CD4-positive, alpha-beta memory T cell (primary cell): ENCODE data around the gene SLC8A2. TPM values are rescaled to one million over a fixed set of nuclear protein-coding genes. Genes with fewer than 3 reads are reported as not detected.
"Not testable (repeated sequence)": the region's sequence is repeated elsewhere in the genome, so short reads cannot be mapped to it uniquely, and the experiment has no call there.

ENCODE experiments used
- CTCF ChIA-PET: fragments of 350-600 bp; sonication (Branson Sonifier 250); formaldehyde crosslinking; loops from one replicate; lab custom pipeline; 2021; ENCODE audit warnings: inconsistent platforms; ENCODE audit not compliant: partially characterized antibody; lab: Charles Lee
- POLR2A ChIA-PET: fragments of 350-600 bp; sonication (Branson Sonifier 250); formaldehyde crosslinking; loops from one replicate; lab custom pipeline; 2021; ENCODE audit not compliant: partially characterized antibody; lab: Charles Lee
- DNase-seq, 5 donors: peaks; one replicate each; pipeline versions ENCODE4 v3.0.0 to v3.0.0-alpha.2; 2020 to 2022; ENCODE audit warnings: mixed read lengths in 1 of 5
- H3K27ac ChIP-seq: one replicate; pipeline ENCODE4 v1.7.0; 2013; ENCODE audit warnings: low read depth, low read length
- H3K27me3 ChIP-seq: 2 replicates; pipeline ENCODE4 v1.7.0; 2013; ENCODE audit warnings: mild to moderate bottlenecking, low read length, moderate library complexity; ENCODE audit not compliant: insufficient read depth
- H3K36me3 ChIP-seq: 2 replicates; pipeline ENCODE4 v1.7.0; 2013; ENCODE audit warnings: mild to moderate bottlenecking, low read length, moderate library complexity; ENCODE audit not compliant: insufficient read depth
- H3K4me1 ChIP-seq: 2 replicates; pipeline ENCODE4 v1.7.0; 2013; ENCODE audit warnings: mild to moderate bottlenecking, low read length, moderate library complexity; ENCODE audit not compliant: insufficient read depth
- H3K4me3 ChIP-seq, 2 donors: one replicate each; pipeline ENCODE4 v1.7.0; 2013; ENCODE audit warnings: low read length in 2 of 2, mild to moderate bottlenecking in 1 of 2
- H3K9me3 ChIP-seq, 2 donors: one replicate each; pipeline ENCODE4 v1.7.0; 2013; ENCODE audit warnings: low read length in 2 of 2, control low read depth in 1 of 2; ENCODE audit not compliant: control insufficient read depth in 1 of 2
- H3K27ac Mint-ChIP-seq, 7 donors: one replicate each; pipeline ENCODE4 v1.8.0; 2020 to 2021; ENCODE audit warnings: mixed read lengths in 7 of 7, mild to moderate bottlenecking in 6 of 7, inconsistent platforms in 3 of 7, moderate library complexity in 3 of 7
- H3K27me3 Mint-ChIP-seq, 2 donors: one replicate each; pipeline ENCODE4 v1.8.0; 2020 to 2021; ENCODE audit warnings: mixed read lengths in 2 of 2
- H3K36me3 Mint-ChIP-seq, 2 donors: one replicate each; pipeline ENCODE4 v1.8.0; 2020 to 2021; ENCODE audit warnings: mixed read lengths in 2 of 2, inconsistent platforms in 1 of 2, mild to moderate bottlenecking in 1 of 2
- H3K4me1 Mint-ChIP-seq, 4 donors: one replicate each; pipeline ENCODE4 v1.8.0; 2020 to 2021; ENCODE audit warnings: mixed read lengths in 4 of 4, mild to moderate bottlenecking in 1 of 4
- H3K4me3 Mint-ChIP-seq, 8 donors: one replicate each; pipeline ENCODE4 v1.8.0; 2020 to 2021; ENCODE audit warnings: mixed read lengths in 8 of 8, mild to moderate bottlenecking in 7 of 8, moderate library complexity in 6 of 8, inconsistent platforms in 3 of 8
- H3K9me3 Mint-ChIP-seq, 8 donors: one replicate each; pipeline ENCODE4 v1.8.0; 2020 to 2021; ENCODE audit warnings: mixed read lengths in 8 of 8, mild to moderate bottlenecking in 5 of 8, inconsistent platforms in 3 of 8, moderate library complexity in 1 of 8
- intact Hi-C: fragments of 100-400 bp; cut with micrococcal nuclease; formaldehyde crosslinking; loops from one replicate; pipeline ENCODE4 v1.15.1; 2023
- polyA plus RNA-seq, 2 donors: library from polyadenylated mRNA; unstranded; fragments of 300-500 nt; fragmentation: Illumina TruSeq; gene quantifications; one replicate each; pipeline ENCODE4 v1.2.3, GENCODE V29; 2021
- total RNA-seq, 2 experiments: library from RNA; stranded (reverse); gene quantifications; one replicate each; pipeline ENCODE4 v1.2.3, GENCODE V29; 2021

SLC8A2 gene
- total and polyA plus RNA-seq, 4 experiments from 2014 or later: not detected

DNA sequence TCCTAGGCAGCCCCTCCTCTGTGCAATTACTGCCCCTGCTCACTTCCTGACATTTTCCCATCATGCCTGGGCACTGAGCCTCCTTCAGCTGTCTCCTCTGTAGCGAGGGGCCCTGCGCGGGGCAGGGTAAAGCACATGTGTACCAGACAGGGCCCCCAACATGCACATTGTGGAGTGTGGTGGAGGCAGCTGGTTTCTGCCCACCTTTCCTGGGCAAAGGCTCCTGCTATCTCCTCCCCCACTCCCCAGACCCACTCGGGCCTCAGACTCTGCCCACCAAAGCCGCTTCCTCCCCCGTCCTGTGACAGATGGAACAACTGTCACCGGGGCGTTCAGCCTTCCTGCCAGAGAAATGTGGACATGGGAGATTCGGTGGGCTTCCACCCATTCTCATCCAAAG is 15.2 kb upstream of the SLC8A2 start:
- H3K27me3 Mint-ChIP-seq: no peaks in the 10 kb centered on the region
- intact Hi-C loops: no loop called here
- H3K4me3 Mint-ChIP-seq: peak overlapping the region in 1 of 8 donors; percentile 13
- POLR2A ChIA-PET: no interaction called here
- peak overlapping the region in 4 of 7 donors; percentile 29 to 98 (median 66) for H3K27ac Mint-ChIP-seq
- H3K4me1 Mint-ChIP-seq: peaks cover 17 to 42% (median 24%) of the 10 kb centered on the region in 4 donors
- H3K4me1 ChIP-seq: peaks cover 21% of the 10 kb centered on the region
- peaks cover 0 to 5% (median 0%) of the 10 kb centered on the region in 8 donors for H3K9me3 Mint-ChIP-seq
- no peaks in the 10 kb centered on the region for H3K27me3 ChIP-seq
- CTCF ChIA-PET: interaction anchor here (1.0 kb wide), 1 partner anchor 91 kb away, joined by 3 read pairs; no protein-coding TSS in a partner anchor
- peaks cover 28% of the 10 kb centered on the region for H3K36me3 ChIP-seq
- H3K27ac ChIP-seq: no peak overlapping the region
- H3K36me3 Mint-ChIP-seq: peaks cover 7 to 28% of the 10 kb centered on the region in 2 donors
- DNase-seq: no peak
- H3K4me3 ChIP-seq: no peak overlapping the region
- no peaks in the 10 kb centered on the region for H3K9me3 ChIP-seq

DNA sequence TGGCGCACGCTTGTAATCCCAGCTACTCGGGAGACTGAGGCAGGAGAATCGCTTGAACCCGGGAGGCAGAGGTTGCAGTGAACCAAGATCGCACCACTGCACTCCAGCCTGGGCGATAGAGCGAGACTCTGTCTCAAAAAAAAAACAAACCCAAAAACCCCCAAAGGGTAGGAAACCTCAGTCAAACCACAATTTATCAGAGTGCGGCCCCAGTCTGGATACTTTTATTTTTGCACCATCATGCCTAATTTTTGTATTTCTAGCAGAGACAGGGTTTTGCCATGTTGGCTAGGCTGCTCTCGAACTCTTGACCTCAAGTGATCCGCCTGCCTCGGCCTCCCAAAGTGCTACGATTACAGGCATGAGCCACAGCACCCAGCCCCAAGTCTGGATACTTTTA is 14.5 kb upstream of the SLC8A2 start:
- H3K9me3 ChIP-seq, H3K27me3 Mint-ChIP-seq, H3K27ac ChIP-seq, H3K4me3 ChIP-seq, CTCF ChIA-PET, H3K4me3 Mint-ChIP-seq, H3K27me3 ChIP-seq, intact Hi-C loops, H3K9me3 Mint-ChIP-seq, DNase-seq, POLR2A ChIA-PET: not testable (repeated sequence)
- H3K27ac Mint-ChIP-seq: peak overlapping the region in 5 of 7 donors; percentile 42 to 98 (median 50)
- H3K36me3 Mint-ChIP-seq: peaks cover 7 to 22% of the 10 kb centered on the region in 2 donors
- Histone ChIP-seq H3K4me1 (peaks cover 21% of the 10 kb centered on the region), H3K36me3 (peaks cover 23% of the 10 kb centered on the region)
- peaks cover 17 to 42% (median 24%) of the 10 kb centered on the region in 4 donors for H3K4me1 Mint-ChIP-seq

DNA sequence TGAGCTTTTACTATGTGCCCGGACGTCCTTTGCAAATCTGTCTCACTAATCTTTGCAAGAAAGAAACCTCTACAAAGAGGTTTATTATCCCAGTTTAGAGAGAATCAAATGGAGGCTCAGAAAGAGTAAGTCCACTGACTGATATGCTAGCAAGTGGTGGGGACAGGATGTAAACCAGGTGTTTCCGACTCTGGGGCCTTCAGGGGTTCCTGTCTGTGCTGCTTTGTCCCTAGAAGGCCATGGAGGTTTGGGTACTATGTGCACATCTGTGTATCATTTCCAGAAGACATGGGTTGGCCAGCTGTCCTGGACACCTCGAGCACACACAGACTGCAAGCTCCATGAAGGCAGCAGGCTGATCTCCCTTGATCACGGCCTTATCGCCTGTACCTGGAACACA is 13.5 kb upstream of the SLC8A2 start:
- no peaks in the 10 kb centered on the region for H3K27me3 Mint-ChIP-seq
- H3K9me3 ChIP-seq: no peaks in the 10 kb centered on the region
- H3K9me3 Mint-ChIP-seq: peaks cover 0 to 5% (median 0%) of the 10 kb centered on the region in 8 donors
- peak overlapping the region; percentile 68 to 99 (median 98) for H3K27ac Mint-ChIP-seq
- H3K4me3 Mint-ChIP-seq: peak overlapping the region; percentile 91 to 100 (median 98)
- H3K36me3 ChIP-seq: peaks cover 13% of the 10 kb centered on the region
- ChIA-PET POLR2A (interaction anchor here (1.1 to 3.0 kb wide), 6 partner anchors 12 to 211 kb away, joined by 4 to 15 read pairs (median 10); partner anchors contain the start of genes INAFM1 and NAPA), CTCF (interaction anchor here (1.1 to 3.0 kb wide), 4 partner anchors 30 to 214 kb away, joined by 3 to 16 read pairs (median 9); partner anchors contain the start of gene NAPA)
- peaks cover 5 to 17% of the 10 kb centered on the region in 2 donors for H3K36me3 Mint-ChIP-seq
- peaks cover 21% of the 10 kb centered on the region for H3K4me1 ChIP-seq
- intact Hi-C loops: no loop called here
- H3K4me1 Mint-ChIP-seq: peaks cover 17 to 42% (median 24%) of the 10 kb centered on the region in 4 donors
- peak overlapping the region; percentile 86 for H3K27ac ChIP-seq
- DNase-seq: no peak
- peak overlapping the region in 1 of 2 donors; percentile 72 for H3K4me3 ChIP-seq
- H3K27me3 ChIP-seq: no peaks in the 10 kb centered on the region

DNA sequence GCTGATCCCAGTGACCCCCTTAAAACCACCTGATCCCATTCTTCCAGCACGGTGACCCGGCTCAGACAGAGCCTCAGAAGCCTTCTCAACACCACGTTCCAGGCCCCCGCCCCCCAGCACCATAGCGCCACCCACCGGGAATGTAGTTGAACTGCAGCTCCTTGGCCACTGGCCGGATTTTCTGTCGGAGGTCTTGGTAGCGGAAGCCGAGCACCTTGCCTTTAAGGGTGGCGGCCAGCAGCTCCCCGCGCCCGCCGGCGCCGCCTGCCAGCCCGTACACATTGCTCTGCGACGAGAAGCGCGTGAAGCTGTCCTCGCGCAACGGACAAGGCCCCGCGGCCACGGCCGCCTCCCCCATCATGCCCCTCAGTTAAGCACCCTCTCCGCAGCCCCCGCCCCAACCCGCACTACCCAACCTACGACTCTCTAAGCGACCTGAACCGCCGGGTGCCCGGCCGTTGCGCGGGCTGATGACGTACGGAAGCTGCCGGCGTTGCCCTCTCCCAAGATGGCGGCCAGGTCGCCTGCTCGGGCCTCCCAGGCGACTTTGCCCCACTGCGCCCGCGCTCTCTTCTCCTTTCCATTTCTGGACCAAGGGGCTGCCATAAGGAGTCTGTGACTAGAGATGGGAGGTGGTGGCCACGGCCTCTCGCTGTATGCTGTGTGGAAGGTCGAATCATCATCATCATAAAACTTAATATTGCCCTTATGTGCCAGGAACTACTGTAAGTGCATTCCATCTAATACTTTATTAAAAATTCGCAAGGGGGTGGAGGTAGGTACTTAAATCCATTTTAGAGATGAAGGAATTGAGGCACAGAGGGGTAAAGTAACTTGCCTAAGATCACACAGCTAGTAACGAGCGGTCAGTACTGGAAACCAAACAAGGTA is 12.4 kb upstream of the SLC8A2 start, which contains the start of gene KPTN:
TSS of gene KPTN (minus strand) at position 420 of the 891 bp plus-strand sequence. CDS start at position 361, 59 bp downstream.
- Histone ChIP-seq H3K27ac (peak within 1 kb of the TSS; percentile 86), H3K27me3 (no peaks in the 10 kb centered on the region), H3K9me3 (no peaks in the 10 kb centered on the region), H3K4me1 (peaks cover 21% of the 10 kb centered on the region), H3K36me3 (peaks cover 2% of the 10 kb centered on the region), H3K4me3 (peak within 1 kb of the TSS; percentile 44 to 72)
- Mint-ChIP-seq H3K27me3 (no peaks in the 10 kb centered on the region), H3K27ac (peak within 1 kb of the TSS; percentile 96 to 100 (median 99)), H3K9me3 (peaks cover 0 to 3% (median 0%) of the 10 kb centered on the region in 8 donors), H3K4me3 (peak within 1 kb of the TSS; percentile 91 to 100 (median 98)), H3K36me3 (peaks cover 0 to 9% of the 10 kb centered on the region in 2 donors), H3K4me1 (peaks cover 16 to 42% (median 22%) of the 10 kb centered on the region in 4 donors)
- peak; percentile 87 to 92 (median 90) for DNase-seq
- POLR2A ChIA-PET: interaction anchor here (0.5 to 3.0 kb wide), 22 partner anchors 9 to 1598 kb away, joined by 3 to 15 read pairs (median 4); partner anchors contain the start of genes BICRA, CCDC9, INAFM1 and IRF2BP1
- intact Hi-C loops: loop anchor here (1.0 to 5.0 kb wide), 6 partner anchors 31 to 1597 kb away; partner anchors contain the start of genes DHX34, IRF2BP1, NAPA and NOP53
- CTCF ChIA-PET: interaction anchor here (0.6 to 3.0 kb wide), 15 partner anchors 9 to 872 kb away, joined by 3 to 16 read pairs (median 4); partner anchors contain the start of gene NAPA

GRCh38 chr19:47483200-47483599 is 11.5 kb upstream of the SLC8A2 start:
- no peaks in the 10 kb centered on the region for H3K27me3 Mint-ChIP-seq
- Histone ChIP-seq H3K9me3 (no peaks in the 10 kb centered on the region), H3K4me1 (peaks cover 21% of the 10 kb centered on the region), H3K36me3 (no peaks in the 10 kb centered on the region), H3K27ac (peak overlapping the region; percentile 86), H3K27me3 (no peaks in the 10 kb centered on the region), H3K4me3 (peak overlapping the region in 1 of 2 donors; percentile 72)
- H3K36me3 Mint-ChIP-seq: peaks cover 0 to 9% of the 10 kb centered on the region in 2 donors
- H3K4me1 Mint-ChIP-seq: peaks cover 16 to 42% (median 22%) of the 10 kb centered on the region in 4 donors
- H3K9me3 Mint-ChIP-seq: peaks cover 0 to 3% (median 0%) of the 10 kb centered on the region in 8 donors
- ChIA-PET POLR2A (interaction anchor here (0.5 to 3.0 kb wide), 16 partner anchors 11 to 1597 kb away, joined by 3 to 15 read pairs (median 5); partner anchors contain the start of genes BICRA, INAFM1, IRF2BP1 and NAPA), CTCF (interaction anchor here (0.6 to 3.0 kb wide), 11 partner anchors 8 to 871 kb away, joined by 3 to 16 read pairs (median 4); partner anchors contain the start of gene NAPA)
- H3K27ac Mint-ChIP-seq: peak overlapping the region in 3 of 7 donors; percentile 24 to 98 (median 70)
- intact Hi-C loops: loop anchor here (5.0 kb wide), 2 partner anchors 46 to 1596 kb away; partner anchors contain the start of gene IRF2BP1
- DNase-seq: no peak
- H3K4me3 Mint-ChIP-seq: peak overlapping the region in 5 of 8 donors; percentile 97 to 100 (median 98)

DNA sequence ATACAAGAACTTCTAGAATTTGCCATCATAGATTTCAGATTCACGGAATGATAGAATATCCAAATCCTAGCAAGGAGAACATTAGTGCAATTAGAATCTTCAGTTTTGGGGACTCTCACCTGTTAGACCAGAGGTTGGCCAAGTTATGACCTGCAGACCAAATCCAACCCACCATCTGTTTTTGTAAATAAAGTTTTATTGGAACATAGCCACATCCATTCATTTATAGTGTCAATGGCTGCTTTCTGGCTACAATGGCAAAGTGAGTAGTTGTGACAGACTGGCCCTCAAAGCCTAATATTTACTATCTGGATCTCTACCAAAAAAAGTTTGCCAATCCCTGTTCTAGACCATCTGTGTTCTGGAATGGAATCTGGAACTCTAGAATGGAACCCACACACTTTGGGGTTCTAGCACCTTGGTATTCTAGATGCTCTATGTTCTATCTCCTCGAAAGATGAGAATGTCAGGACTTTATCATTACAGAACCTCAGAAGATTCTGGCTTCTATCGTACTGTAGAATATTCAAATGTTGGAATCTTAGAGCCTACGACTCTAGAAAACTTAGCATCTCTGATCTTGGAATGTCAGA is 9.9 kb upstream of the SLC8A2 start:
- Mint-ChIP-seq H3K36me3 (peaks cover 0 to 7% of the 10 kb centered on the region in 2 donors), H3K9me3 (peaks cover 0 to 3% (median 0%) of the 10 kb centered on the region in 8 donors), H3K4me3 (peak overlapping the region in 1 of 8 donors; percentile 20), H3K27ac (peak overlapping the region in 3 of 7 donors; percentile 31 to 64 (median 46)), H3K4me1 (peaks cover 16 to 30% (median 21%) of the 10 kb centered on the region in 4 donors), H3K27me3 (no peaks in the 10 kb centered on the region)
- intact Hi-C loops: loop anchor here (5.0 kb wide), 2 partner anchors 44 to 1594 kb away; partner anchors contain the start of gene IRF2BP1
- no peak for DNase-seq
- Histone ChIP-seq H3K4me3 (no peak overlapping the region), H3K27ac (no peak overlapping the region), H3K9me3 (no peaks in the 10 kb centered on the region), H3K4me1 (peaks cover 21% of the 10 kb centered on the region), H3K27me3 (no peaks in the 10 kb centered on the region), H3K36me3 (no peaks in the 10 kb centered on the region)
- CTCF ChIA-PET: no interaction called here
- POLR2A ChIA-PET: no interaction called here
